Measurements from ENCODE around the gene MRPS30.
"Not testable (repeated sequence)": the region's sequence is repeated elsewhere in the genome, so short reads cannot be mapped to it uniquely, and the experiment has no call there.

The MRPS30 gene

DNA sequence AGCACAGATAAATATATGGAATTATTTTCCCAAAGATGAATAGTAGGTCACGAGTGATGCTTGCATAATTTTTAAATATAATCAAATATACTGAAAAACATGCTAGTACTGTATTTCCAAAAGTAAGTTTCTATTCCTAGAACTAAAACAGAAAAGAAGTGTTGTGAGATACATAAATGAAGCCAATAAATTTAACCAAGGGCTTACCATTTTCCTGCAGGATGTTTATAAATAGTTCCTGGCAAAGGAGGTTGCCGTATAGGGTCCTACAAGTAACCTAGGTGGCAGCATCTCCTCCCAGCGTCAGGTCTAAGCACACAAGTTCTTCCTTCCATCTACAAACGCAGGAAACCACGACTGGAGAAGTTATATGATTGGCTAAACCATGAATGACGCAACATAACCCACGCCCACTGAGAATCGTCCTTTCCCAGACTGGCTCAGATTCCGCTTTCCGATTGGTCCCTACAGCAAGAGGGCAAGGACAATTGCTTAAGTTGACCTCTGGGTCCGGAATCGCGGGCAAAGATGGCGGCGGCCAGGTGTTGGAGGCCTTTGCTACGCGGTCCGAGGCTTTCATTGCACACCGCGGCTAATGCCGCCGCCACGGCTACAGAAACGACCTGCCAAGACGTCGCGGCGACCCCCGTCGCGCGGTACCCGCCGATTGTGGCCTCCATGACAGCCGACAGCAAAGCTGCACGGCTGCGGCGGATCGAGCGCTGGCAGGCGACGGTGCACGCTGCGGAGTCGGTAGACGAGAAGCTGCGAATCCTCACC is at the start of gene MRPS30:
Gene MRPS30 (plus strand): TSS at position 513 of the 780 bp plus-strand sequence. CDS start 16 bp downstream, at position 529.
- DNase-seq (ENCODE audit: low spot score) = peak; percentile 93

DNA sequence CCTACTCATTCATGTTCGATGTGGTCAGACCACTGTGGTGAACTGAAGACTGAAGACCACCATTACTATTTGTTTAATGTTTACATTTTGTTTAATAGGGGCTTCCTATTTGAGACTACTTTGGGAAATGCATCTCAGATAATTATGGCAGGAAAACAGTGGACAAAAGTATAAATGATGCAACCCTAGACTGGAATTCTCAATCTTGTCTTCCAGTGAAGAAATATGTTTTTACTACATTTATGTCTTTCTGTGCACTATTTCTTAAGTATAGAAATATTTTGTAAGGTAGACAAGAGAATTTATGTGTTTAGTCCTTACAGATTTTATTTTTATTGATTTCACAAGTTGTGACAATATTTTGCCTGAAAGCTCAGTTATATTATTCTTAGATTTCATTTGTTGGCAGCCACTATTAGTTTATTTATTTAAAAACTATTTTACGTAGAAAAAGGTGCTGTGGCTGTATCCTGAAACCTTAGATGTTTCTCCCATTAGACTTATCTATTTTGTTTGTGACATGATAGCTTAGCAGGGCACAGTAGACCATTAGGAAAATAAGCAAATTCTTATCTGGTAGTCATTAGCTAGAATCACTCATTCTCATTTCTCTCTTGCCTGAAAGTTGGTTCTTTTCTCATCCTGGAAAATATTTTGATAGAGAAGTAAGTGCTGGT is 39.4 kb upstream of the MRPS30 start:
- DNase-seq (ENCODE audit: low spot score) = no peak

DNA sequence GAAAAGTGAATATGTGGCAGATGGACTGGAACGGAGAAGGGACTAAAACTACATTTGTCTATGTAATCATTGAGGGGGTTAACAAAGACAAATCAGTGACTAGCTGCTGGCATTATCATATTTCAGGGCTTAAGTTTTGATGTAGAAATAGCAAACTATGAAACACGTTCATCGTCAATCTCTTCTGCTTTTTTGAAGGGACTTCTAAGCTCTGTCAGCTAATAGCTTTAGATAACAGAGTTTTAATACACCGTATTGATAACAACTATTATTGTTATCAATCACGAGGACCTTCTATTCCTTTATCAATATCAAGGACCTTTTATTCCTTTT is 38.9 kb upstream of the MRPS30 start:
- no peak for DNase-seq (ENCODE audit: low spot score)

DNA sequence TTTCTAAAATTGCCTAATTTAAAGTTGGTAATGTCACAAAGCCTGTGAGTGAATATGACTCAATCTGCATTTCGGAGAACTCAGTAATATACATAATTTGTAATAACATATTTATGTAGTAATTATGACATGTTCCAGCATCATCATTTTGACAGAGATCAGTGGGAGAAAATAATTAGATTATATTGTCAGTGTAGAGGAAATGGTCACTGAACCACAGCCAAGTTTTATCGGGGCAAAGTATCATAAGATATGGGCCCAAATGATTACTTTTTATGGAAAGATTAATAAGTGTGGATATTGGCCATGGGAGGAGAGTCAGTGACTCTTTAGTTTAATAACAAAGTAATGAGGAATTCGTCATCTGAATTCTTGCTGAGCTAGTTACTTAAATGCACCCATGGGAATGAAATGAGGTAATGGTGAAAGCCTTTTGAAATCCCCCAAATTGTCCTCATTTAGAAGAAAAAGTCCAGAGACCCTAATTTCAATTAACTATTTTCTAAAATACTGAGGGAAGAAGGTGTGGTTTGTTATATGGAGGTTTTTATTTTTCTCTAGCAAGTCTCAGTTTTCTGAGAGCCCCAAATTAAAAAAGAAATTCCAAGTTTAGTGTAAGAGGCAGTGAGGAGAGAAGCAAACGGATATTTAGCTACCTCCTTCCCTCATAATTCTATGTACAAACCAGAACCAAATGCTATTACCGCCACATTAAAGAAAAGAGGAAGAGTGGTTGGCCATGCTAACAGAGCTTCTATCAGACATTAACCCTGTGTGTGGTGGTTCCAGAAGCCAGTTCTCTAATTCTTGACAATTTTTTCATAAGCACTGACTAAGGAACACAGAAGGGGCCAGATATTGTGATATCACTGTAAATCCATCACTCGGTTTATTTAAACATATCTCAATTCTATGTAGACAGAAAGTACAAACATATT is 37.7 kb upstream of the MRPS30 start:
- DNase-seq (ENCODE audit: low spot score) = no peak

DNA sequence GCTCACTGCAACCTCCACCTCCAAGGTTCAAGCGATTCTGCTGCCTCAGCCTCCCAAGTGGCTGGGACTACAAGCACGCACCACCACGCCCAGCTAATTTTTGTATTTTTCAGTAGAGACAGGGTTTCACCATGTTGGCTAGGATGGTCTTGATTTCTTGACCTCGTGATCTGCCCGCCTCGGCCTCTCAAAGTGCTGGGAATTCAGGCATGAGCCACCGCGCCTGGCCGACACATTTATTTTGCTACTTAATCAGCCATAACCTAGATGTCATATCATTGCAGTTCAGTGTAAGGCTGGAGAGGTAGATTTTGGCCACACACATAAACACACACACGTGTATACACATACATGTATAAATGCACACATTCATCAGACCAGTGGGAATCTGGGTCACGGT is 36.4 kb upstream of the MRPS30 start:
- DNase-seq (ENCODE audit: low spot score) = not testable (repeated sequence)

DNA sequence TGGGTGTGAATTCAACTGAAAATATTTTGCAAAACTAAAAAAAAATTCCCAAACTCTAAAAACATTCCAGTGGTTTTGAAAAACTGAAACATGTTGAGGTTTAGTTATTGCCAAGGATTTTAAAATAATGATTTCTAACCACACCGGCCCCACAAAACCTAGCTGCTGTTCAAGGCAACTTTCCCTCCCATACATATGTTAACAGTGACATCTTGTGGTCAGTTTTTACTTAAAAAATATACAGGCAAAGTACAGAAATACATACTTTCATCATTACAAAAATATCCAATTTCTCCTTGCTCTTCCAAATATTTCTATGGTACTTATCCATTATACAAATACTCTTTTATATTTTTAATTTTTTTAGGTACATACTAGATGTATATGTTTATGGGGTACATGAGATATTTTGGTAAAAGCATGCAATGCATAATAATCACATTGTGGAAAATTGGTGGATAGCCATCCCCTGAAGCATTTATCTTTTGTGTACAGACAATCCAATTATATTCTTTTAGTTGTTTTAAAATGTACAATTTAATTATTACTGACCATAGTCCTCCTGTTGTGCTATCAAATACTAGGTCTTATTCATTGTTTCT is 34.4 kb upstream of the MRPS30 start:
- DNase-seq (ENCODE audit: low spot score) = no peak

DNA sequence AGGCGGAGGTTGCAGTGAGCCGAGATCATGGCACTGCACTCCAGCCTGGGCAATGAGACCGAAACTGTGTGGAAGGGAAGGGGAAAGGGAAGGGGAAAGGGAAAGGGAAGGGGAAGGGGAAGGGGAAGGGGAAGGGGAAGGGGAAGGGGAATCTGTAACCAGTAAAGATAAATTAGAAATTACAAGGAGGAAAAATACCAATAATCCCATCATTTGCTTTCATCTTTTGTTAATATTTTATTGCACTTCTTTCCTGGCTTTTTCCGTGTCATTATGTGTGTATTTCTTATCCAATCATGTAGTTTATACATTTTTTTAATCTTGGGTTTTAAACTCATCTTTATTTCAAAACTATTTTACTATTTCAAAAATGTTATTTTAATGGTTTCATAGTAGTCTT is 29.6 kb upstream of the MRPS30 start:
- DNase-seq (ENCODE audit: low spot score) = no peak

DNA sequence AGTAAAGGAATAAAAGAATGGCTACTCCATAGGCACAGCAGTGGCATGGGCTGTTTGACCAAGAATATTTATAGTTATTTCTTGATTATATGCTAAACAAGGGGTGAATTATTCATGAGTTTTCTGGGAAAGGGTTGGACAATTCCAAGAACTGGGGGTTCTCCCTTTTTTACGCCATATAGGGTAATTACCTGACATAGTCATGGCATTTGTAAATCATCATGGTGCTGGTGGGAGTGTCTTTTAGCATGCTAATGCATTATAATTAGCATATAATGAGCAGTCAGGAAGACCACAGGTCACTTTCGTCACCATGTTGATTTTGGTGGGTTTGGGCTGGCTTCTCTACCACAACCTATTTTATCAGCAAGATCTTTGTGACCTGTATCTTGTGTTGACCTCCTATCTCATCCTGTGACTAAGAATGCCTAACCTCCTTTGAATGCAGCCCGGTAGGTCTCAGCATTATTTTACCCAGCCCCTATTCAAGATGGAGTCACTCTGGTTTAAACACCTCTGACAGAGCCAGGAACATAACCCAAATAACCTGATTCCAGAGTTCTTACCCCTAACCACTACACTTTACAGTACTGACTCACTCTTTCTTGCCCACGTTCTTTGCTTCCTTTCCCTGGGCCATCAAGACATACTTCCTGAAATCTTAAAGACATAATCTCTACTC is 25.0 kb upstream of the MRPS30 start:
- DNase-seq (ENCODE audit: low spot score) = no peak

DNA sequence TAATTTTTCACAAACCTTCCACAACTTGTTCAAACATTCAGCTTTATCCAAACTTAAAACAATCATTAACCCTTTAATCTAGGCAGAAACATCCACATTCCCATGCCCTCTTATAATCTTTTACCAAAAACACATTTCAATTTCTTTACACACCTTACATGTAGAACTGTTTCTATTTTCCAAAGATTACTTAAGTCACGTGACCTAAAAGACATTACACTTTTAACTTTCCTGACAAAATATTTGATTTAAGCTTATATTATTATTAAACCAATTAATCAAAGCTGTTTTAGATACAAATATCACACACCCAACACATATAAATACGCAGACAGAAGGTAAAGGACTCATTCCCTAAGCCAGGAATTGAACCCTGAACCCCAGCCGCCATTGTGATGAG is 21.0 kb upstream of the MRPS30 start:
- DNase-seq (ENCODE audit: low spot score) = no peak

DNA sequence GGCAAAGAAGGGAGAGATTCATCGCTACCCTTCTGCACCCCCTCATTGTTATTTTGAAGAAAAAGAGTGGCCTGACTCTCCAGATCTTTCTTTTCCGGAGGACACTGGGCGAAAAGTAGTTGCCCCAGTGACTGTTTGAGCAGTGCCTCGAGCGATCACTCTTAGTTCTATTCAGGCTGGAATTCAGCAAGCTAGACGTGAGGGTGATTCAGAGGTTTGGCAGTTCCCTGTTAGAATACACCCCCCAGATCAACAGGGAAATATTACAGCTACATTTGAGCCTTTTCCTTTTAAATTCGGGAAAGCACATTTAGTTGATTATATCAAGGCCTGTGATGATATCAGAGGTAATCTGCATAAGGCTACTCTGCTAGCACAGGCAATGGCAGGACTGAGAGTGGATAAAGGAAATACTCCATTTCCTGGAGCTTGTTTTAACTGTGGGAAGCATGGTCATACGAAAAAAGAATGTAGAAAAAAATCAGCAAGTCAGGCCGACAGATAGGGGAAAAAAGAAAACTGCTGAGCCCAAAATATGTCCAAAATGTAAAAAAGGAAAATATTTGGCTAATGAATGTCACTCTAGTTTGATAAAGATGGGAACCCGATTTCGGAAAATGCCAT is 19.3 kb upstream of the MRPS30 start:
- not testable (repeated sequence) for DNase-seq (ENCODE audit: low spot score)

DNA sequence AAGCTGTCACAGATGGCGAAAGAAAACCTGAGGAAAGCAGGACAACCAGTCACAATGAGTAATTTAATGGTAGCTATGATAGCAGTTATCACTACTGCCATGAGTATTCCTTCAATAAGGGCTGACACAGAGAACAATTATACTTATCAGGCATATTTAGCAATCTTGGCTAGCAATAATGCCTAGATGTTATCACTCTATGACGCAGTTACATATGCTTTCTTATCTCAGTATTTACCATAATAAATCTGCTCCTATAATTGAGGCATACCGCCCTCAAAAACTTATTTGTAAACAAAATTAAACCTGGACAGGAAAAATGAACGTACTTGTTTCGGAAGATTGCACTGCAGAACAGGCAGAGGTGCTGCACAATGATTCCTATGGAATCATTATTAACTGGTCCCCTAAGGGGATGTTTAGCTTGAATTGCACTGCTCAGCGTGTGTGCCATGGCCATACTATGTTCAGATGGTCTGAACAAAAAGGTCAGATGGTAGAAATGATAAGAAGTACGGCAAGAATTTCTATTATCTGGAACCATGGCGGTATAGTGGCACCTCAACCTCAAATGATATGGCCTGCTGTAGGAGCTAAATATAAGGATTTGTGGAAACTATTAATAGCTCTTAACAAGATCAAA is 16.6 kb upstream of the MRPS30 start:
- not testable (repeated sequence) for DNase-seq (ENCODE audit: low spot score)

DNA sequence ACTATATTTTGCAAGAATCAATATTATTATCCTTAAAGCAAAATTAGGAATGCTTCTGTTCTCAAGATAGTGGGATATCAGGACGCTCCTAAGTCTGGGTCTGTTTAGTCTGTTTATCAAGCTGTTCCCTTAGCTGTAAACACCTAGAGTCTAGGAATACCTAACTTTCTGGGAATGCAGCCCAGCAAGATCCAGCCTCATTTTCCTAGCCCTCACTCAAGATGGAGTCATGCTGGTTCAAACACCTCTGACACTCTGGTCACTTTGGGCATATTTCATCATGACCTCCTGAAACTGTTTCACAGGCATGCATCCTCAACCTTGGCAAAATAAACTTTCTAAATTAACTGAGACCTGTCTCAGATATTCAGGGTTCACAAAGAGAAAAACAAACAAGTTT is 14.4 kb upstream of the MRPS30 start:
- DNase-seq (ENCODE audit: low spot score) = no peak

DNA sequence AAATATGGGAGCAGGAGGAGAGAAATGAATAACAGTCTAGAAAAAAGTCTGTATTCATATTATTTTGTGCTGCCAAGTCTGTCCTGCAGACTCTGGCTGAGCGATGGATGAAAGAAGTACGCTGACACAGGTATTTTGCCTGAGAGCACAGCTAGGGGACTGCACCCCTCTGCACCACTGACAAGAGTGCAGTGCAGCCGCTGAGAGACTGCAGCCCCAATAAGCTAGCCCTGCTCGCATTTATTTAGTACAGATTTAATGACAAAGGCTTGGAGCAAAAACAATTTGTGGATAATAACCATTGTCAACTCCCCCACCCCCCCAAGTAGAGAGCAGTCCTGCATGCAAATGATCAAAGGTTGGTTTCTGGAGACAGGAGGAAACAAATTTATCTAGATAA is 13.3 kb upstream of the MRPS30 start:
- DNase-seq (ENCODE audit: low spot score) = no peak

DNA sequence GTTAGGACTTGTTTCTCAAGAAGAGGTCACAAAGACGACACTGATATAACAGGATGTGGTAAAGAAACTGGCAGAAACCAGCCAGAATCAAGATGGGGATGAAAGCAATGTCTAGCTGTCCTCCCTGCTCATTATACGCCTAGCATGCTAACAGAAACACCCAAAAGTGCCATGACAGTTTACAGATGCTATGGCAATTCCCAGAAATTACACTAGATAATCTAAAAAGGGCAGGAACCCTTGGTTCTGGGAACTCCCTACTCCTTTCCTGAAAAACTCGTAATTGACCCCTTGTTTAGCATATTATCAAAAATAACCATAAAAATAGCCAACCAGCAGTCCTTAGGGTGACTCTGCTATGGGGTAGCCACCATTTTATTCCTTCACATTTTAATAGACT is 10.9 kb upstream of the MRPS30 start:
- DNase-seq (ENCODE audit: low spot score) = no peak

DNA sequence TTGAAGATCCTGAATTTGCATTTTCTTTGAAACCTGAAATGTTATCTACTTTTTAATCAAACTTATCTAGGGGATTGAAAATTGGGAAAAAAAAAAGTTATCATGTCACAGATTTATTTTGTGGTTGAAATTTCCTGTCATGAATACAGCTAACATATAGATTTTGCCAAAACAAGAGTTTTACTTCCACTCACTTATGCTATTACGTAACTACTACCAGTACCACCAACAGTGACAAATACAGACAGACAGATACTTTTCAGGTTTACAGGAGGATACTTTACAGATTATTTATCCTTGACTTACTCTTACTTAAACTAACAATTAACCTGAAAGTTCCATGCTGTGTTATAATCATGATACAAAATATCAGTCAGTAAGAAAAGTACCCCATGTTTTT is 6.8 kb upstream of the MRPS30 start:
- no peak for DNase-seq (ENCODE audit: low spot score)

DNA sequence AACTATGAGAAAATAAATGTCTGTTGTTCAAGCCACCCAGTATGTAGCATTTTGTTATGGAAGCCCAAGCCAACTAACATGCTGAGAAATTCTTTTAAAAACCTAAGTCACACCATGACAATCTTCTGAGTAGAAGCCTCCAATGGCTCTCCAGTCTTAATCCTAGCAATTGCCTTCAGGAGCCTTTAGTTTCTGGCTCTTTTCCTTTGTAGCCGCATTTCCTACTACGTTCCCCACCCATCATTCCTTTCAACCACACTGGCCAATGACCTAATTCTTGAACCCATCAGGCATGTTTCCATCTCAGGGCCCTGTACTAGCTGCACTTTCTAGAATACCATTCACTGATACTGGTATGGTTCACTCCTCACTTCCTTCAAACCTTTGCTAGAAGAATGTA is 2.1 kb upstream of the MRPS30 start:
- no peak for DNase-seq (ENCODE audit: low spot score)

DNA sequence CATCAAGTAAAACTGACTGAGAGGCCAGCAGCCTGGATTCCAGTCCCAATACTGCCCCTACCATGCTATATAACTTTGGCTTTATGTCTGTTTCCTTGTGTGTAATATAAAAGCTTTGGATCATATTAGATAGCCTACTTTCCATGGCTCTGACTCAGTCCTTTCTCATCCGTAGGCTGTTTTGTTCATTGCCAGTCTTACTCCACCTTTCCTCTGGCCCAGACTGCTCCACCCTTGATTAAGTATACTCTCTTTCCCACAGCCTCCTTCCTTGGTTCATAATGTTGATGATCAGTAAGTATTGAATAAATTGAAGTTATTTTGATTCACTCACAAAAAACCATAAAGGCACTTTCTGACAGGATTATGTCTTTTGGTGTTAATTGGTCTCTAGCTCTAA is 1.5 kb upstream of the MRPS30 start:
- no peak for DNase-seq (ENCODE audit: low spot score)

DNA sequence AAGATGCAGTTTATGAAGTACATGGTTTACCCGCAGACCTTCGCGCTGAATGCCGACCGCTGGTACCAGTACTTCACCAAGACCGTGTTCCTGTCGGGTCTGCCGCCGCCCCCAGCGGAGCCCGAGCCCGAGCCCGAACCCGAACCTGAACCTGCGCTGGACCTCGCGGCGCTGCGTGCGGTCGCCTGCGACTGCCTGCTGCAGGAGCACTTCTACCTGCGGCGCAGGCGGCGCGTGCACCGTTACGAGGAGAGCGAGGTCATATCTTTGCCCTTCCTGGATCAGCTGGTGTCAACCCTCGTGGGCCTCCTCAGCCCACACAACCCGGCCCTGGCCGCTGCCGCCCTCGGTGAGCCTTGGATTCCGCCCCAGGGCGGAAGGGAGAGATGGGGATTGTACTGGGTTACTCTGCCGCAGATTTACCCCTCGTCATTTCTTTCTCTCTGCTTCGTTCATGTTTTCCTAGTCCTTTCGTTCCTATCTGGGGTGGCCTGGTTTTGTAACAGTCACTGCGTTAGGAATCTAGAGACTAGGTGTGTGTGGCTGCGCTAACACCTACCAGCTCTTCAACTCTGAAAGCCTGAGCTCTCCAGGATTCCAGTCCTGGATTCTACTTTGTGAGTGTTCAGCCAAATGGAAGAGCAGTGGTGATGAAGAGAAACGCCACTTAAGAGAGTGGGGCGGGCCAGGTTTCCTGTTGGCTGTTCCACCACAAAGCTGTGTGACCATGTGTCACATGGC is 638 bp downstream of the MRPS30 start:
- peak; percentile 49 for DNase-seq (ENCODE audit: low spot score)

DNA sequence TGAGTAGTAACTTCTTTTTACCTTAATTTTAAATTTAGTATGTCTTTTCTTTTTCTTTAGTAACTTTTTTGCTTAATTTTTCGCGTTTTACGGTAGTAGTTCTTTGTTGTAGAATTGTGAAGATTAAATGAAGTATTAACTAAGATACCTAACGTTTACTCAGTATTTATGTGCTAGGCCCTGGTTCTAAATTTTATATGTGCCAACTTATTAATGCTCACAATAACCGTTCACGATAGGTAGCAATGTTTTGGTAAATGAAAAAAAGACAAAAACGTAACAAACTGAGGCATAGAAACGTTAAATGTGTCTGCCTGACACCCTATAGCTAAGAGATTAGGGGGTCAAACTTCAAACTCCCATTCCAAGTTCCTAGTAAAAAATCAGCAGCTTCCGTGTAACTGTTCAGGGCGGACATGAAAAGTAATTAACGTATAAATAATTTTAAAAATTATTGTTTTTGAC is 1.2 kb downstream of the MRPS30 start:
- DNase-seq (ENCODE audit: low spot score) = no peak

DNA sequence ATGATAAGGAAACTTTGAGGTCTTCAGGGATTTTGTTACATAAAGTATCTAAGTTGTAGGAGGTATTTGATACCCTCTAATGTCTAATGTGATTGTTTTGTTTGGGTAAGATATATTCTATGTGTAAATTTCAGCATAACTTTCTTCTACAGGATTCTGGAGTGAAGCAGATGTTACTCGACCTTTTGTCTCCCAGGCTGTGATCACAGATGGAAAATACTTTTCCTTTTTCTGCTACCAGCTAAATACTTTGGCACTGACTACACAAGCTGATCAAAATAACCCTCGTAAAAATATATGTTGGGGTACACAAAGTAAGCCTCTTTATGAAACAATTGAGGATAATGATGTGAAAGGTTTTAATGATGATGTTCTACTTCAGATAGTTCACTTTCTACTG is 6.0 kb downstream of the MRPS30 start:
- no peak for DNase-seq (ENCODE audit: low spot score)

All from ecto neural progenitor cell (in vitro differentiated cells).